B cell (primary cell): ENCODE data around the gene EML6.

Experiments
- CTCF ChIP-seq: fragments of 200-600 bp; IDR thresholded peaks from one replicate; pipeline ENCODE4 v1.8.0; 2022; ENCODE audit warnings: antibody characterized with exemption, mild to moderate bottlenecking
- EZH2 ChIP-seq: IDR thresholded peaks from 2 replicates; pipeline ENCODE4 v1.6.1; 2012; ENCODE audit warnings: borderline replicate concordance, low read depth, mild to moderate bottlenecking, moderate library complexity, low read length; ENCODE audit not compliant: insufficient read depth, poor library complexity, severe bottlenecking

- no peak for TF ChIP-seq CTCF
- TF ChIP-seq EZH2, result no peak
Measured at GRCh38 chr2:54954158-54954557, 230.7 kb downstream of the EML6 start.
